MCF 10A (cell line): ENCODE results near the gene NMS. TPM values are rescaled to one million over a fixed set of nuclear protein-coding genes. Genes with fewer than 3 reads are reported as not detected.

Experiments
- BruUV-seq: library from RNA; stranded (reverse); fragments of 400-500 nt; replicated peaks from 2 replicates; lab custom pipeline; 2021; lab: Mats Ljungman, UMichigan
- CTCF ChIA-PET: fragments of 300-600 bp; sonication (Branson Sonifier 250); formaldehyde crosslinking; extraction: SDS; loops from one replicate; lab custom pipeline; 2021; ENCODE audit warnings: antibody characterized with exemption, inconsistent platforms; lab: Yijun Ruan, JAX
- POLR2A ChIA-PET: fragments of 300-600, 350-650 bp; sonication (Branson Sonifier 250); formaldehyde crosslinking; extraction: SDS; loops from one replicate; lab custom pipeline; 2020; ENCODE audit warnings: antibody characterized with exemption, inconsistent platforms; lab: Yijun Ruan, JAX
- DNase-seq: peaks from one replicate; pipeline ENCODE4 v3.0.0-alpha.2; 2018; ENCODE audit not compliant: unreplicated experiment
- H3K27ac Mint-ChIP-seq: one replicate; pipeline ENCODE4 v1.8.0; 2022; ENCODE audit warnings: mild to moderate bottlenecking, low read depth, mixed read lengths; ENCODE audit not compliant: unreplicated experiment
- H3K27me3 Mint-ChIP-seq: one replicate; pipeline ENCODE4 v1.8.0; 2022; ENCODE audit warnings: mixed read lengths; ENCODE audit not compliant: insufficient read depth, unreplicated experiment
- H3K36me3 Mint-ChIP-seq: one replicate; pipeline ENCODE4 v1.8.0; 2022; ENCODE audit warnings: mild to moderate bottlenecking, moderate library complexity, mixed read lengths; ENCODE audit not compliant: insufficient read depth, unreplicated experiment
- H3K4me1 Mint-ChIP-seq: one replicate; pipeline ENCODE4 v1.8.0; 2022; ENCODE audit warnings: mixed read lengths; ENCODE audit not compliant: insufficient read depth, unreplicated experiment
- H3K4me3 Mint-ChIP-seq: one replicate; pipeline ENCODE4 v1.8.0; 2022; ENCODE audit warnings: mild to moderate bottlenecking, moderate library complexity, mixed read lengths; ENCODE audit not compliant: unreplicated experiment
- H3K9me3 Mint-ChIP-seq: one replicate; pipeline ENCODE4 v1.8.0; 2022; ENCODE audit warnings: mixed read lengths; ENCODE audit not compliant: unreplicated experiment
- CTCF ChIP-seq: fragments of 200-600 bp; IDR thresholded peaks from one replicate; pipeline ENCODE4 v1.8.0; 2022; ENCODE audit warnings: antibody characterized with exemption, mild to moderate bottlenecking; ENCODE audit not compliant: unreplicated experiment
- intact Hi-C: fragments of 100-400 bp; cut with micrococcal nuclease; formaldehyde crosslinking; loops from 2 replicates; pipeline ENCODE4 v1.14.1; 2022
- total RNA-seq: library from RNA; stranded (reverse); gene quantifications from 2 replicates; pipeline ENCODE4 v1.2.3, GENCODE V29; 2022

NMS gene
- total RNA-seq, 1 experiment from 2014 or later = not detected

- ChIA-PET CTCF (no interaction called here), POLR2A (no interaction called here)
- Mint-ChIP-seq H3K27ac (no peak overlapping the region), H3K27me3 (no peaks in the 10 kb centered on the region), H3K9me3 (no peaks in the 10 kb centered on the region), H3K36me3 (no peaks in the 10 kb centered on the region), H3K4me1 (peaks cover 8% of the 10 kb centered on the region), H3K4me3 (no peak overlapping the region)
- no peak for DNase-seq
- BruUV-seq = no TSS peak
- intact Hi-C loops = no loop called here
- TF ChIP-seq CTCF = no peak
Measured at GRCh38 chr2:100524331-100524730, 54.0 kb downstream of the NMS start.

GRCh38 chr2:100526868-100527267, 56.6 kb downstream of the NMS start:
- H3K27ac Mint-ChIP-seq = no peak overlapping the region
- no peak for TF ChIP-seq CTCF
- H3K4me3 Mint-ChIP-seq = no peak overlapping the region
- H3K27me3 Mint-ChIP-seq = no peaks in the 10 kb centered on the region
- no TSS peak for BruUV-seq
- DNase-seq = no peak
- H3K4me1 Mint-ChIP-seq = no peaks in the 10 kb centered on the region
- H3K36me3 Mint-ChIP-seq = no peaks in the 10 kb centered on the region
- ChIA-PET POLR2A (no interaction called here), CTCF (interaction anchor here (0.6 kb wide), 1 partner anchor 23 kb away, joined by 3 read pairs; no protein-coding TSS in a partner anchor)
- no peaks in the 10 kb centered on the region for H3K9me3 Mint-ChIP-seq
- intact Hi-C loops = no loop called here

- no peaks in the 10 kb centered on the region for H3K9me3 Mint-ChIP-seq
- H3K4me3 Mint-ChIP-seq = no peak overlapping the region
- intact Hi-C loops = no loop called here
- H3K4me1 Mint-ChIP-seq = no peaks in the 10 kb centered on the region
- TF ChIP-seq CTCF = no peak
- H3K27ac Mint-ChIP-seq = no peak overlapping the region
- H3K36me3 Mint-ChIP-seq = no peaks in the 10 kb centered on the region
- no peaks in the 10 kb centered on the region for H3K27me3 Mint-ChIP-seq
- POLR2A ChIA-PET = interaction anchor here (0.6 kb wide), 1 partner anchor 11 kb away, joined by 4 read pairs; no protein-coding TSS in a partner anchor
- no TSS peak for BruUV-seq
- DNase-seq = no peak
- CTCF ChIA-PET = interaction anchor here (0.6 to 0.9 kb wide), 3 partner anchors 203 to 285 kb away, joined by 3 to 4 read pairs (median 3); no protein-coding TSS in a partner anchor
Measured at GRCh38 chr2:100527440-100528015, 57.2 kb downstream of the NMS start.

- TF ChIP-seq CTCF = no peak
- Mint-ChIP-seq H3K9me3 (peaks cover 5% of the 10 kb centered on the region), H3K27me3 (peaks cover 11% of the 10 kb centered on the region), H3K36me3 (no peaks in the 10 kb centered on the region), H3K4me3 (no peak overlapping the region), H3K27ac (no peak overlapping the region), H3K4me1 (no peaks in the 10 kb centered on the region)
- BruUV-seq = no TSS peak
- intact Hi-C loops = no loop called here
- no peak for DNase-seq
- CTCF ChIA-PET = no interaction called here
- POLR2A ChIA-PET = no interaction called here
Measured at GRCh38 chr2:100529176-100529575, 58.9 kb downstream of the NMS start.
